Loucy (cell line): ENCODE results near the gene BMF.

Experiments
- H2AFZ ChIP-seq: fragments of 200-600 bp; sonication (generic); 2 replicates; pipeline ENCODE4 v1.6.0; 2016; ENCODE audit warnings: antibody characterized with exemption, mild to moderate bottlenecking, low read length, moderate library complexity
- H3F3A ChIP-seq: fragments of 200-600 bp; 2 replicates; pipeline ENCODE4 v1.6.0; 2016; ENCODE audit warnings: antibody characterized with exemption, low read depth, mild to moderate bottlenecking
- H3K27me3 ChIP-seq: fragments of 200-600 bp; sonication (generic); 2 replicates; pipeline ENCODE4 v1.6.1; 2014; ENCODE audit warnings: low read length, mild to moderate bottlenecking; ENCODE audit not compliant: insufficient read depth, poor library complexity, severe bottlenecking
- H3K36me3 ChIP-seq: fragments of 200-600 bp; sonication (generic); 2 replicates; pipeline ENCODE4 v1.6.1; 2016; ENCODE audit warnings: low read length; ENCODE audit not compliant: insufficient read depth
- H3K4me1 ChIP-seq: fragments of 200-600 bp; sonication (generic); 2 replicates; pipeline ENCODE4 v1.5.1; 2014; ENCODE audit warnings: low read length, mild to moderate bottlenecking; ENCODE audit not compliant: insufficient read depth, poor library complexity, severe bottlenecking
- H3K4me2 ChIP-seq: fragments of 200-600 bp; sonication (generic); 2 replicates; pipeline ENCODE4 v1.6.0; 2014; ENCODE audit warnings: antibody characterized with exemption, low read length, low read depth, mild to moderate bottlenecking; ENCODE audit not compliant: poor library complexity, severe bottlenecking
- H3K4me3 ChIP-seq: fragments of 200-600 bp; sonication (generic); 2 replicates; pipeline ENCODE4 v1.5.1; 2014; ENCODE audit warnings: low read length, mild to moderate bottlenecking, mixed read lengths; ENCODE audit not compliant: poor library complexity, severe bottlenecking
- H3K79me2 ChIP-seq: fragments of 200-600 bp; sonication (generic); 2 replicates; pipeline ENCODE4 v1.6.1; 2014; ENCODE audit warnings: low read length; ENCODE audit not compliant: insufficient read depth
- H3K9ac ChIP-seq: fragments of 200-600 bp; sonication (generic); 2 replicates; pipeline ENCODE4 v1.6.0; 2014; ENCODE audit warnings: mild to moderate bottlenecking, low read depth, low read length, moderate library complexity; ENCODE audit not compliant: poor library complexity, severe bottlenecking
- H3K9me2 ChIP-seq: fragments of 200-600 bp; sonication (generic); replicated peaks from 2 replicates; pipeline ENCODE4 v1.6.1; 2016; ENCODE audit warnings: low read depth, low read length, mixed read lengths
- H3K9me3 ChIP-seq: fragments of 200-600 bp; sonication (generic); 2 replicates; pipeline ENCODE4 v1.6.1; 2014; ENCODE audit warnings: mild to moderate bottlenecking, antibody characterized with exemption, low read length, low read depth; ENCODE audit not compliant: insufficient read depth
- H4K20me1 ChIP-seq: fragments of 200-600 bp; sonication (generic); 2 replicates; pipeline ENCODE4 v1.6.0; 2014; ENCODE audit warnings: antibody characterized with exemption, low read length, mild to moderate bottlenecking; ENCODE audit not compliant: insufficient read depth, poor library complexity, severe bottlenecking
- EZH2phosphoT487 ChIP-seq: fragments of 200-600 bp; IDR thresholded peaks from 2 replicates; pipeline ENCODE4 v1.6.1; 2018; ENCODE audit warnings: antibody characterized with exemption, mild to moderate bottlenecking, moderate library complexity, borderline replicate concordance
- TF ChIP-seq, protein P1 (sequence below): fragments of 200-600 bp; sonication (generic); conservative IDR thresholded peaks from 2 replicates; pipeline ENCODE4 v1.5.1; 2014; ENCODE audit warnings: mild to moderate bottlenecking, antibody characterized with exemption, low read length

BMF gene

GRCh38 chr15:40065166-40065565, 43.5 kb downstream of the BMF start:
- no peaks in the 10 kb centered on the region for H3K9me3 ChIP-seq
- H3K9me2 ChIP-seq, result no peaks in the 10 kb centered on the region
- no peak overlapping the region for H3K4me3 ChIP-seq
- no peaks in the 10 kb centered on the region for H3K27me3 ChIP-seq
- peaks cover 44% of the 10 kb centered on the region for H3K4me1 ChIP-seq
- no peaks in the 10 kb centered on the region for H4K20me1 ChIP-seq
- H2AFZ ChIP-seq, result no peak overlapping the region
- H3K9ac ChIP-seq, result no peak overlapping the region
- no peak overlapping the region for H3K4me2 ChIP-seq
- no peaks in the 10 kb centered on the region for H3K36me3 ChIP-seq
- H3F3A ChIP-seq, result no peaks in the 10 kb centered on the region
- no peaks in the 10 kb centered on the region for H3K79me2 ChIP-seq
- TF ChIP-seq, protein P1, sequence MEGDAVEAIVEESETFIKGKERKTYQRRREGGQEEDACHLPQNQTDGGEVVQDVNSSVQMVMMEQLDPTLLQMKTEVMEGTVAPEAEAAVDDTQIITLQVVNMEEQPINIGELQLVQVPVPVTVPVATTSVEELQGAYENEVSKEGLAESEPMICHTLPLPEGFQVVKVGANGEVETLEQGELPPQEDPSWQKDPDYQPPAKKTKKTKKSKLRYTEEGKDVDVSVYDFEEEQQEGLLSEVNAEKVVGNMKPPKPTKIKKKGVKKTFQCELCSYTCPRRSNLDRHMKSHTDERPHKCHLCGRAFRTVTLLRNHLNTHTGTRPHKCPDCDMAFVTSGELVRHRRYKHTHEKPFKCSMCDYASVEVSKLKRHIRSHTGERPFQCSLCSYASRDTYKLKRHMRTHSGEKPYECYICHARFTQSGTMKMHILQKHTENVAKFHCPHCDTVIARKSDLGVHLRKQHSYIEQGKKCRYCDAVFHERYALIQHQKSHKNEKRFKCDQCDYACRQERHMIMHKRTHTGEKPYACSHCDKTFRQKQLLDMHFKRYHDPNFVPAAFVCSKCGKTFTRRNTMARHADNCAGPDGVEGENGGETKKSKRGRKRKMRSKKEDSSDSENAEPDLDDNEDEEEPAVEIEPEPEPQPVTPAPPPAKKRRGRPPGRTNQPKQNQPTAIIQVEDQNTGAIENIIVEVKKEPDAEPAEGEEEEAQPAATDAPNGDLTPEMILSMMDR, result no peak
- TF ChIP-seq EZH2phosphoT487, result no peak

- H2AFZ ChIP-seq, result no peak overlapping the region
- no peaks in the 10 kb centered on the region for H4K20me1 ChIP-seq
- H3K4me2 ChIP-seq, result no peak overlapping the region
- no peak overlapping the region for H3K9ac ChIP-seq
- no peaks in the 10 kb centered on the region for H3K36me3 ChIP-seq
- H3K27me3 ChIP-seq, result no peaks in the 10 kb centered on the region
- H3K79me2 ChIP-seq, result no peaks in the 10 kb centered on the region
- no peak overlapping the region for H3K4me3 ChIP-seq
- H3K4me1 ChIP-seq, result peaks cover 35% of the 10 kb centered on the region
- no peaks in the 10 kb centered on the region for H3K9me3 ChIP-seq
- no peaks in the 10 kb centered on the region for H3F3A ChIP-seq
- H3K9me2 ChIP-seq, result no peaks in the 10 kb centered on the region
- TF ChIP-seq EZH2phosphoT487, result no peak
- TF ChIP-seq, protein P1, result no peak
Observed at GRCh38 chr15:40064231-40064894, 44.3 kb downstream of the BMF start.

GRCh38 chr15:40063563-40064011, 45.1 kb downstream of the BMF start:
- no peaks in the 10 kb centered on the region for H3K27me3 ChIP-seq
- no peaks in the 10 kb centered on the region for H3K9me3 ChIP-seq
- H3K9ac ChIP-seq, result no peak overlapping the region
- no peaks in the 10 kb centered on the region for H3F3A ChIP-seq
- no peak for TF ChIP-seq EZH2phosphoT487
- TF ChIP-seq, protein P1, result no peak
- no peaks in the 10 kb centered on the region for H4K20me1 ChIP-seq
- no peaks in the 10 kb centered on the region for H3K9me2 ChIP-seq
- no peaks in the 10 kb centered on the region for H3K36me3 ChIP-seq
- H3K4me2 ChIP-seq, result no peak overlapping the region
- H3K79me2 ChIP-seq, result no peaks in the 10 kb centered on the region
- peaks cover 34% of the 10 kb centered on the region for H3K4me1 ChIP-seq
- no peak overlapping the region for H2AFZ ChIP-seq
- no peak overlapping the region for H3K4me3 ChIP-seq
